Body of pancreas (tissue), 4 donors: ENCODE results near the gene KATNAL2. TPM values are rescaled to one million over a fixed set of nuclear protein-coding genes. Genes with fewer than 3 reads are reported as not detected.

Experiments used
- ATAC-seq: fragments of 150-250 bp; one replicate; pipeline ENCODE4 v1.9.1; 2016
- DNase-seq, 4 donors: peaks; one replicate each; pipeline ENCODE4 v3.0.0-alpha.2; 2019
- H3K27ac ChIP-seq, 4 donors: fragments of 200-600 bp; sonication (generic); 1 replicate in 3 of 4; 2 replicates in 1 of 4; pipeline versions ENCODE4 v1.5.1 to v1.6.1; 2016 to 2019; ENCODE audit warnings: mild to moderate bottlenecking in 1 of 4, mixed read lengths in 1 of 4, moderate library complexity in 1 of 4
- H3K27me3 ChIP-seq, 2 donors: fragments of 200-600 bp; sonication (generic); one replicate each; pipeline ENCODE4 v1.6.0; 2016; ENCODE audit warnings: mild to moderate bottlenecking in 1 of 2
- H3K36me3 ChIP-seq, 2 donors: fragments of 200-600 bp; sonication (generic); replicated peaks in 1 of 2; 2 replicates each; pipeline ENCODE4 v1.5.1; 2016; ENCODE audit warnings: low read depth in 2 of 2; ENCODE audit not compliant: insufficient read depth in 1 of 2
- H3K4me1 ChIP-seq: fragments of 200-600 bp; sonication (generic); one replicate; pipeline ENCODE4 v1.6.0; 2016
- H3K4me3 ChIP-seq, 2 donors: fragments of 200-600 bp; sonication (generic); 1 replicate in 1 of 2; 2 replicates in 1 of 2; pipeline ENCODE4 v1.5.1; 2016 to 2019
- H3K9me3 ChIP-seq, 3 donors: fragments of 200-600 bp; sonication (generic); 1 replicate in 2 of 3; 2 replicates in 1 of 3; pipeline ENCODE4 v1.5.1; 2016
- CTCF ChIP-seq, 7 experiments: fragments of 450-650 bp in 4 of 7; fragments of 200-600 bp in 3 of 7; sonication (generic) in 3 of 7; IDR thresholded peaks; one replicate each; pipeline ENCODE4 v1.5.1; 2016 to 2019; ENCODE audit warnings: antibody characterized with exemption in 7 of 7
- POLR2A ChIP-seq, 3 donors: fragments of 450-650 bp; IDR thresholded peaks; one replicate each; pipeline ENCODE4 v1.6.1; 2016; ENCODE audit warnings: antibody characterized with exemption in 3 of 3, mild to moderate bottlenecking in 2 of 3
- WGBS, 2 donors: methylation state at CpG; one replicate each; pipeline ENCODE4 v1.1.5; 2017; 5-methylcytosine and 5-hydroxymethylcytosine counted together
- intact Hi-C: fragments of 100-400 bp; cut with DNase I; formaldehyde crosslinking; loops from one replicate; pipeline ENCODE4 v1.15.1; 2023
- total RNA-seq, 2 donors: library from RNA; depleted of rRNA; stranded (reverse); fragments of >200 nt; gene quantifications; one replicate each; pipeline ENCODE4 v1.1.0, GENCODE V29; 2016

The KATNAL2 gene
- total RNA-seq, 2 donors from 2014 or later: 1.8 to 12.2 TPM

- Histone ChIP-seq H3K36me3 (no peaks in the 10 kb centered on the region), H3K4me1 (peaks cover 10% of the 10 kb centered on the region), H3K27me3 (no peaks in the 10 kb centered on the region), H3K9me3 (no peaks in the 10 kb centered on the region), H3K27ac (no peak overlapping the region), H3K4me3 (no peak overlapping the region)
- TF ChIP-seq CTCF (IDR thresholded peaks at IDR 0.05) (no peak), POLR2A (IDR thresholded peaks at IDR 0.05) (no peak)
- intact Hi-C loops: no loop called here
- DNase-seq (no peak), ATAC-seq (no peak)
- 89 to 95% methylated on average over 1 of the region's 1 CpG for WGBS, 2 donors
Measured at GRCh38 chr18:46920653-46921052, 3.3 kb downstream of the KATNAL2 start.

GRCh38 chr18:46939337-46939963 is 22.0 kb downstream of the KATNAL2 start:
- H3K27me3 ChIP-seq: no peaks in the 10 kb centered on the region
- no peaks in the 10 kb centered on the region for H3K36me3 ChIP-seq
- no peak overlapping the region for H3K27ac ChIP-seq
- intact Hi-C loops: no loop called here
- no peaks in the 10 kb centered on the region for H3K4me1 ChIP-seq
- ATAC-seq (peak; percentile 53), DNase-seq (peak in 1 of 4 donors; percentile 7)
- 83 to 84% methylated on average over 1 of the region's 1 CpG for WGBS, 2 donors
- H3K9me3 ChIP-seq: no peaks in the 10 kb centered on the region
- TF ChIP-seq POLR2A (IDR thresholded peaks at IDR 0.05) (no peak), CTCF (IDR thresholded peaks at IDR 0.05) (no peak)
- no peak overlapping the region for H3K4me3 ChIP-seq

DNA sequence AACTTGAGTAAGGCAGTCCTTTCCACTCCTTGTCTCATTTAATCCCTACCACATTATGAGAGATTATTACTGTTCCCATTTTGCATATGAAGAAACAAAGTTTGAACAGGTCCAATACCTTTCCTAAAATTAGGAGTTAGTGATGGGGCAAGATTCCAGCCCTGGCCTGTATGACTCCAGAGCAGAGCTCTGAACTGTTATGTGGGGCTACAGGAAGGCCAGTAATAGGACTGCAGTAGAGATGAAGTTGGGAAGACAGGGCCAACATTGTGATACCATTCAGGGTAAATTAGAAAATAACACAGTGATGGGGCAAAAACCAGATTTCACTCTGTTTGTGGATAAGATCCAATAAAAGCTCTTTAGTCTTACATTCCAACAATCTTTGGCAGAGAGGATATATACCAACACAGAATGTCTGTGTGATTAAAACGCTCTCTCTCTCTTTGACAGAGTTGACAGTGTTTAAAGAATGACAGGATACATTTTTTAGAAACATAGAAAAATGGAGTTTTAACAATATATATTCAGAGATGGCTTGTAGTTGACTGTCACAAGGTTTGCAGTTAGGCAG is 22.7 kb downstream of the KATNAL2 start:
- H3K36me3 ChIP-seq: no peaks in the 10 kb centered on the region
- 58 to 75% methylated on average over 1 of the region's 1 CpG for WGBS, 2 donors
- H3K4me1 ChIP-seq: no peaks in the 10 kb centered on the region
- no peaks in the 10 kb centered on the region for H3K27me3 ChIP-seq
- H3K9me3 ChIP-seq: no peaks in the 10 kb centered on the region
- TF ChIP-seq POLR2A (IDR thresholded peaks at IDR 0.05) (no peak), CTCF (IDR thresholded peaks at IDR 0.05) (no peak)
- intact Hi-C loops: no loop called here
- no peak for DNase-seq
- no peak overlapping the region for H3K27ac ChIP-seq
- H3K4me3 ChIP-seq: no peak overlapping the region
- no peak for ATAC-seq

DNA sequence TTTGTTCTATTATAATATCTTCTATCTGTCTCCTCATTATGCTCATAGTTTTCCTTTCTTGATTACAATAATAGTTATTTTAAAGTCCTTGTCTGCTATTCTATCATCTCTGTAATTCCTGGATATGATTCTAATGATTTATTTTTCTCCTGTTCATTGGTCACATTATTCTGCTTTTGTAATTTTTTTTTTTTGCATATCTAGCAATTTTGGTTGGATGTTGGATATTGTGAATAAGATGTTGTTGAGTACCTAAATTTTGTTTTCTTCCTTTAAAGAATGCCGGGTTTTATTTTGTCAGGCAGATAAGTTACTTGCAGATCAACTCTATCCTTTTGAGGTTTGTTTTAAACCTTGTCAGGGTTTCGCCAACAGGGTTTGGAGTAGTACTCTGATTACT is 25.2 kb downstream of the KATNAL2 start:
- intact Hi-C loops: no loop called here
- no peak for ATAC-seq
- no peak overlapping the region for H3K4me3 ChIP-seq
- no peak for DNase-seq
- H3K9me3 ChIP-seq: no peaks in the 10 kb centered on the region
- no peaks in the 10 kb centered on the region for H3K27me3 ChIP-seq
- peaks cover 4% of the 10 kb centered on the region for H3K4me1 ChIP-seq
- no peak for TF ChIP-seq CTCF (IDR thresholded peaks at IDR 0.05)
- TF ChIP-seq POLR2A (IDR thresholded peaks at IDR 0.05): no peak
- H3K27ac ChIP-seq: no peak overlapping the region
- no peaks in the 10 kb centered on the region for H3K36me3 ChIP-seq
- WGBS, 2 donors: 91 to 95% methylated on average over 2 of the region's 2 CpGs
